Activated effector memory CD4-positive, alpha-beta T cell treated with anti-CD3 and anti-CD28 coated beads, Interleukin-2, amount 50 U/mL, for 16 hours (primary cell): ENCODE data around the gene PCDHGB5.
A peak's percentile ranks its signal among the peaks of the same experiment; 100 is the strongest.
"Not testable (repeated sequence)": the region's sequence is repeated elsewhere in the genome, so short reads cannot be mapped to it uniquely, and the experiment has no call there.

Experiments
- DNase-seq: peaks from one replicate; pipeline ENCODE4 v3.0.0-alpha.2; 2020

The PCDHGB5 gene

GRCh38 chr5:141413540-141414069 is 15.9 kb downstream of the PCDHGB5 start:
- DNase-seq: no peak

GRCh38 chr5:141414548-141415274 is 17.0 kb downstream of the PCDHGB5 start:
- DNase-seq: not testable (repeated sequence)

DNA sequence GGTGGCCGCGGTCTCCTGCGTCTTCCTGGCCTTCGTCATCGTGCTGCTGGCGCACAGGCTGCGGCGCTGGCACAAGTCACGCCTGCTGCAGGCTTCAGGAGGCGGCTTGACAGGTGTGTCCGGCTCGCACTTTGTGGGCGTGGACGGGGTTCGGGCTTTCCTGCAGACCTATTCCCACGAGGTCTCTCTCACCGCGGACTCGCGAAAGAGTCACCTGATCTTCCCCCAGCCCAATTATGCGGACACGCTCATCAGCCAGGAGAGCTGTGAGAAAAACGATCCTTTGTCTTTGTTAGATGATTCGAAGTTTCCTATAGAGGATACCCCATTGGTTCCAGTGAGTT is 17.5 kb downstream of the PCDHGB5 start:
- not testable (repeated sequence) for DNase-seq

GRCh38 chr5:141417494-141418172 is 19.9 kb downstream of the PCDHGB5 start, which contains the start of gene PCDHGB7:
PCDHGB7 (plus strand) TSS chr5:141417677; CDS start chr5:141417860, 183 bp downstream.
- peak; percentile 80 for DNase-seq

DNA sequence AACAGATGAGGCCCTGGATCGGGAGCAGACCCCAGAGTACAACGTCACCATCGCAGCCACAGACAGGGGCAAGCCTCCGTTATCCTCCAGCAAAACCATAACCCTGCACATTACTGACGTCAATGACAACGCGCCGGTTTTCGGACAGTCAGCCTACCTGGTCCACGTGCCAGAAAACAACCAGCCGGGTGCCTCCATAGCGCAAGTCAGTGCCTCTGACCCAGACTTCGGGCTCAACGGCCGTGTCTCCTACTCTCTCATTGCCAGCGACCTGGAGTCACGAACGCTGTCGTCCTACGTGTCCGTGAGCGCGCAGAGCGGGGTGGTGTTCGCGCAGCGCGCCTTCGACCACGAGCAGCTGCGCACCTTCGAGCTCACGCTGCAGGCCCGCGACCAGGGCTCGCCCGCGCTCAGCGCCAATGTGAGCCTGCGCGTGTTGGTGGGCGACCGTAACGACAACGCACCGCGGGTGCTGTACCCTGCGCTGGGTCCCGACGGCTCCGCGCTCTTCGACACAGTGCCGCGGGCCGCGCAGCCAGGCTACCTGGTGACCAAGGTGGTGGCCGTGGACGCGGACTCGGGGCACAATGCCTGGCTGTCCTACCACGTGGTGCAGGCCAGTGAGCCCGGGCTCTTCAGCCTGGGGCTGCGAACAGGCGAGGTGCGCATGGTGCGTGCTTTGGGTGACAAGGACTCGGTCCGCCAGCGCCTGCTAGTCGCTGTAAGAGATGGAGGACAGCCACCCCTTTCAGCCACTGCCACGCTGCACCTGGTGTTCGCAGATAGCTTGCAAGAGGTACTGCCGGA is 21.5 kb downstream of the PCDHGB5 start:
- DNase-seq: no peak

GRCh38 chr5:141420855-141421488 is 23.2 kb downstream of the PCDHGB5 start, which contains the start of gene PCDHGA11:
PCDHGA11 (plus strand) TSS chr5:141421051; CDS start chr5:141421228, 177 bp downstream.
- DNase-seq: no peak

DNA sequence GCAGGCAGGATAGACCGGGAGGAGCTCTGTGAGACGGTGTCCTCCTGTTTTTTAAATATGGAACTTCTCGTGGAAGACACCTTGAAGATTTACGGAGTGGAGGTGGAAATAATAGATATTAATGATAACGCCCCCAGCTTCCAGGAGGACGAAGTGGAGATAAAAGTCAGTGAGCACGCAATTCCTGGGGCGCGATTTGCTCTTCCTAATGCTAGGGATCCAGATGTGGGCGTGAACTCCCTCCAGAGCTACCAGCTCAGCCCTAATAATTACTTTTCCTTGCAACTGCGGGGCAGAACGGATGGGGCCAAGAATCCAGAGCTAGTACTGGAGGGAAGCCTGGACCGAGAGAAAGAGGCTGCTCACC is 23.7 kb downstream of the PCDHGB5 start:
- DNase-seq: no peak

DNA sequence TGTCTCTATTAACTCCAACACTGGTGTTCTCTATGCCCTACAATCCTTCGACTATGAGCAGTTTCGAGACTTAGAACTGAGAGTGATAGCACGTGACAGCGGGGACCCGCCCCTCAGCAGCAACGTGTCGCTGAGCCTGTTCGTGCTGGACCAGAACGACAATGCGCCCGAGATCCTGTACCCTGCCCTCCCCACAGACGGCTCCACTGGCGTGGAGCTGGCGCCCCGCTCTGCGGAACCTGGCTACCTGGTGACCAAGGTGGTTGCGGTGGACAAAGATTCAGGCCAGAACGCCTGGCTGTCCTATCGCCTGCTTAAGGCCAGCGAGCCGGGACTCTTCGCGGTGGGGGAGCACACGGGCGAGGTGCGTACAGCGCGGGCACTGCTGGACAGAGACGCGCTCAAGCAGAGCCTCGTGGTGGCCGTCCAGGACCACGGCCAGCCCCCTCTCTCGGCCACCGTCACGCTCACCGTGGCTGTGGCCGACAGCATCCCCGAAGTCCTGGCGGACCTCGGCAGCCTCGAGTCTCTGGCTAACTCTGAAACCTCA is 25.1 kb downstream of the PCDHGB5 start:
- DNase-seq: no peak

GRCh38 chr5:141427783-141428426 is 30.2 kb downstream of the PCDHGB5 start:
- DNase-seq: no peak

DNA sequence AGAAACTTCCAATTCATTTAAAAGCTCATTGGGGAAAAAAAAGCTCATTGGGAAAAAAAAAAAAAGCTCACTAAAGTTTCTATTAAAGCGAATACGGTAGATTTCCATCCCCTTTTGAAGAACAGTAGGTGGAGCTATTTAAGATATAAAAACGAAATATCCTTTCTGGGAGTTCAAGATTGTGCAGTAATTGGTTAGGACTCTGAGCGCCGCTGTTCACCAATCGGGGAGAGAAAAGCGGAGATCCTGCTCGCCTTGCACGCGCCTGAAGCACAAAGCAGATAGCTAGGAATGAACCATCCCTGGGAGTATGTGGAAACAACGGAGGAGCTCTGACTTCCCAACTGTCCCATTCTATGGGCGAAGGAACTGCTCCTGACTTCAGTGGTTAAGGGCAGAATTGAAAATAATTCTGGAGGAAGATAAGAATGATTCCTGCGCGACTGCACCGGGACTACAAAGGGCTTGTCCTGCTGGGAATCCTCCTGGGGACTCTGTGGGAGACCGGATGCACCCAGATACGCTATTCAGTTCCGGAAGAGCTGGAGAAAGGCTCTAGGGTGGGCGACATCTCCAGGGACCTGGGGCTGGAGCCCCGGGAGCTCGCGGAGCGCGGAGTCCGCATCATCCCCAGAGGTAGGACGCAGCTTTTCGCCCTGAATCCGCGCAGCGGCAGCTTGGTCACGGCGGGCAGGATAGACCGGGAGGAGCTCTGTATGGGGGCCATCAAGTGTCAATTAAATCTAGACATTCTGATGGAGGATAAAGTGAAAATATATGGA is 32.8 kb downstream of the PCDHGB5 start, which contains the start of gene PCDHGA12:
TSS of gene PCDHGA12 (plus strand) at position 176 of the 782 bp plus-strand sequence. CDS start at position 429, 253 bp downstream.
- DNase-seq: no peak

DNA sequence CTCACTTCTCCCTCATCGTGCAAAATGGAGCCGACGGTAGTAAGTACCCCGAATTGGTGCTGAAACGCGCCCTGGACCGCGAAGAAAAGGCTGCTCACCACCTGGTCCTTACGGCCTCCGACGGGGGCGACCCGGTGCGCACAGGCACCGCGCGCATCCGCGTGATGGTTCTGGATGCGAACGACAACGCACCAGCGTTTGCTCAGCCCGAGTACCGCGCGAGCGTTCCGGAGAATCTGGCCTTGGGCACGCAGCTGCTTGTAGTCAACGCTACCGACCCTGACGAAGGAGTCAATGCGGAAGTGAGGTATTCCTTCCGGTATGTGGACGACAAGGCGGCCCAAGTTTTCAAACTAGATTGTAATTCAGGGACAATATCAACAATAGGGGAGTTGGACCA is 33.5 kb downstream of the PCDHGB5 start:
- no peak for DNase-seq

GRCh38 chr5:141432308-141432707 is 34.6 kb downstream of the PCDHGB5 start:
- not testable (repeated sequence) for DNase-seq

DNA sequence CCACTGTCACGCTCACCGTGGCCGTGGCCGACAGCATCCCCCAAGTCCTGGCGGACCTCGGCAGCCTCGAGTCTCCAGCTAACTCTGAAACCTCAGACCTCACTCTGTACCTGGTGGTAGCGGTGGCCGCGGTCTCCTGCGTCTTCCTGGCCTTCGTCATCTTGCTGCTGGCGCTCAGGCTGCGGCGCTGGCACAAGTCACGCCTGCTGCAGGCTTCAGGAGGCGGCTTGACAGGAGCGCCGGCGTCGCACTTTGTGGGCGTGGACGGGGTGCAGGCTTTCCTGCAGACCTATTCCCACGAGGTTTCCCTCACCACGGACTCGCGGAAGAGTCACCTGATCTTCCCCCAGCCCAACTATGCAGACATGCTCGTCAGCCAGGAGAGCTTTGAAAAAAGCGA is 35.0 kb downstream of the PCDHGB5 start:
- not testable (repeated sequence) for DNase-seq

GRCh38 chr5:141434006-141434405 is 36.3 kb downstream of the PCDHGB5 start:
- no peak for DNase-seq

DNA sequence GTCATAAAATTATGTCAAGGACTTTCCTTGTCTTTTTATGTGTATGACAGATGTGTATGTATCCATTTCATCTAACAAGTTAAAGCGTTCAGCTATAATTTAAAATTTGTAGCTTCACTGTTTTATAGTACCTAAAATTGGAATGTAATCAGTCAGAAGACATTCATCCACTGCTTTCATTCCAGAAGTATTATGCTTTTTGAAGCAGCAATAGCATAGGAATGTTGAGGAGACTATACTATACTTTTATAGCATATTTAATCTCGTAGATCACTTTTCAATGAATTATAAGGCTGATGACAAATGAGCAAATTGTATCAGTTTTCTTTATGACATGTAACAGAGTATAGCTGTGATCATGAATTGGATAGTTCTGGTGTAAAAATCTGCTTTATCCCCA is 39.5 kb downstream of the PCDHGB5 start:
- DNase-seq: no peak

GRCh38 chr5:141439411-141440141 is 41.8 kb downstream of the PCDHGB5 start:
- DNase-seq: no peak

GRCh38 chr5:141440341-141440740 is 42.6 kb downstream of the PCDHGB5 start:
- DNase-seq: no peak

- DNase-seq: no peak
Observed at GRCh38 chr5:141441571-141442170, 43.9 kb downstream of the PCDHGB5 start.
